GM12891 (cell line): ENCODE data around the gene SLC13A3.

Source experiments
- PAX5 ChIP-seq: IDR thresholded peaks from 2 replicates; pipeline ENCODE4 v1.6.1; 2011; ENCODE audit warnings: low read length, moderate library complexity, mild to moderate bottlenecking; ENCODE audit not compliant: insufficient read depth, severe bottlenecking
- POLR2A ChIP-seq: IDR thresholded peaks from 2 replicates; pipeline ENCODE4 v1.6.1; 2011; ENCODE audit warnings: low read depth, low read length, control low read depth
- POLR2AphosphoS5 ChIP-seq: IDR thresholded peaks from 2 replicates; pipeline ENCODE4 v1.6.1; 2011; ENCODE audit warnings: low read depth, low read length, control low read depth
- POU2F2 ChIP-seq: IDR thresholded peaks from 2 replicates; pipeline ENCODE4 v1.6.1; 2011; ENCODE audit warnings: low read depth, mild to moderate bottlenecking, control low read depth, low read length, moderate library complexity
- SPI1 ChIP-seq: IDR thresholded peaks from 2 replicates; pipeline ENCODE4 v1.6.1; 2011; ENCODE audit warnings: low read depth, low read length, control low read depth
- TAF1 ChIP-seq: IDR thresholded peaks from 2 replicates; pipeline ENCODE4 v1.6.1; 2011; ENCODE audit warnings: low read depth, low read length, control low read depth

DNA sequence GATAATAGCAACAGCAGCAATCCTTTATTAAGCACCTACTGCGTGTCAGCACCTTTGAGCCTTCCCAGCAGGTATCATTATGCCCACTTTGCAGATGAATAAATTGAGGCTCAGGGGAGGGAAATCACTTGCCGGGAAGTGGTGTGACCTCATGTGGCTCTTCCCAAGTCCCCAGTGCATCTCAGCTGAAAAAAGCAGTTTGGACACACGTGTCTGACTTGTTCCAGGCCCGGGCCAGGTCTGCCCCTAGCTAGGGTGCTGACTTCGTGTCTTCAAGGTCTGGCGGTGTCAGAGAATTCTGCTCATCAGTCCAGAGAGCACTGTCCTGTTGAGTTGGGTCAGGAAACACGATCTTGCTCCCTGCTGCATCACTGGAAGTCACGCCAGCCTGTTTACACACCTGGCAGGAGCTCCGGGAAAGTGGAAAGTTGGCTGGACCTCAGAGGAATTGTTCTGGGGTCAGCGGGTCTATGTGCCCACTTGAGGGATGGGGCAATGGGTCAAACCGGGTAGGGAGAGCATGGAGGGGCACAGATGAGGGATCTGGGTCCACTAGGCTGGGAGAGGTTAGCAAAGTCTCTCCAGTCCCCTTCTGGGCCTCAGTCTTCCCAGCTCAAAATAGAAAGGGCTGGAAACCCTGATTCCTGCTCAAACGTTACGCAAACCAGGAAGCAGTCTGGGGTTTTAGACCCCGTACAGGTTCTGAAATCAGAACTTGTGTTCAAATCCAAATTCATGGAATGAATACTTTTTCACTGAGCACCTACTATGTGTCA is 10.5 kb downstream of the SLC13A3 start:
- TF ChIP-seq POLR2A (no peak), POLR2AphosphoS5 (no peak), SPI1 (no peak), TAF1 (no peak), PAX5 (no peak), POU2F2 (no peak)
